Progenitor cell of endocrine pancreas (in vitro differentiated cells): ENCODE results near the gene MYRIP. TPM values are rescaled to one million over a fixed set of nuclear protein-coding genes. Genes with fewer than 3 reads are reported as not detected.
A peak's percentile ranks its signal among the peaks of the same experiment; 100 is the strongest.

Source experiments
- DNase-seq: peaks from one replicate; pipeline ENCODE4 v3.0.0; 2021; ENCODE audit warnings: low spot score; ENCODE audit not compliant: unreplicated experiment
- H3K27ac Mint-ChIP-seq: 2 replicates; pipeline ENCODE4 v1.8.0; 2021; ENCODE audit warnings: mild to moderate bottlenecking, moderate library complexity, mixed read lengths
- H3K27me3 Mint-ChIP-seq: 2 replicates; pipeline ENCODE4 v1.8.0; 2021; ENCODE audit warnings: mixed read lengths
- H3K36me3 Mint-ChIP-seq: 2 replicates; pipeline ENCODE4 v1.8.0; 2022; ENCODE audit warnings: mixed read lengths; ENCODE audit not compliant: insufficient read depth
- H3K4me1 Mint-ChIP-seq: 2 replicates; pipeline ENCODE4 v1.8.0; 2021; ENCODE audit warnings: low read depth, mixed read lengths
- H3K4me3 Mint-ChIP-seq: 2 replicates; pipeline ENCODE4 v1.8.0; 2021; ENCODE audit warnings: low read depth, mild to moderate bottlenecking, moderate library complexity, mixed read lengths
- H3K9me3 Mint-ChIP-seq: 2 replicates; pipeline ENCODE4 v1.8.0; 2021; ENCODE audit warnings: low read depth, mixed read lengths
- CTCF ChIP-seq: fragments of 200-600 bp; sonication (generic); IDR thresholded peaks from one replicate; pipeline ENCODE4 v1.5.0; 2021; ENCODE audit warnings: antibody characterized with exemption, mild to moderate bottlenecking; ENCODE audit not compliant: unreplicated experiment
- long read RNA-seq: library from polyadenylated mRNA; unstranded; transcript quantifications from one replicate; pipeline ENCODE4 v2.0.0, GENCODE V29; 2020
- total RNA-seq: library from RNA; stranded (reverse); gene quantifications from 2 replicates; pipeline ENCODE4 v1.2.1, GENCODE V29; 2021

MYRIP gene
- total RNA-seq = 0.29 and 0.57 TPM in 2 replicates
- long read RNA-seq, partial matches to known transcripts = 0 of 2 reads
- long read RNA-seq, other reads (novel, unspliced or antisense) = 2 of 2 reads

- H3K27ac Mint-ChIP-seq = peak within 1 kb of the TSS; percentile 73
- H3K9me3 Mint-ChIP-seq = no peaks in the 10 kb centered on the region
- H3K36me3 Mint-ChIP-seq = no peaks in the 10 kb centered on the region
- peaks cover 14% of the 10 kb centered on the region for H3K4me1 Mint-ChIP-seq
- DNase-seq = peak; percentile 73
- H3K4me3 Mint-ChIP-seq = peak within 1 kb of the TSS; percentile 82
- H3K27me3 Mint-ChIP-seq = peaks cover 85% of the 10 kb centered on the region
- no peak for TF ChIP-seq CTCF
These were observed at the start of gene MYRIP for GRCh38 chr3:39809181-39809994. MYRIP (plus strand) TSS chr3:39809609; CDS start chr3:39900817, 91,208 bp downstream.

DNA sequence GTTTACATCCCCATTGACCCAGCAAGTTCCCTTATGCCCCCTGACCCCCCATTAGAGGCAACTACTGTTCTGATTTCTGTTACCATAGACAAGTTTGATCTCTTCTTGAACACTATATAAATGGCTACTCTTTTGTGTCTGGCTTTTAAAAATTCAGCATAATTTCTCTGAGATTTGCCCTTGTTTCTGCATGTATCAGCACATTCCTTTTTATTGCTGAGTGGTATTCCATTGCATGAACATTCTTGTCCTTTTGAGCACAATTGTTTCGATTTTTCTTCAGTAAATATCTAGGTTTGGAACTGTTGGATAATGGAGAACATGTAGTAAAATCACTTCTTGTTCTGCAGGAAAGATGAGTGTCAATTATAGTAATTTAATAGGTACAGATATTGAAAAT lies 49.1 kb upstream of the MYRIP start:
- Mint-ChIP-seq H3K4me1 (peaks cover 1% of the 10 kb centered on the region), H3K36me3 (no peaks in the 10 kb centered on the region), H3K27me3 (peaks cover 6% of the 10 kb centered on the region), H3K27ac (no peak overlapping the region), H3K9me3 (peaks cover 3% of the 10 kb centered on the region), H3K4me3 (no peak overlapping the region)
- TF ChIP-seq CTCF = no peak
- no peak for DNase-seq

GRCh38 chr3:39762537-39763070 lies 46.8 kb upstream of the MYRIP start:
- peaks cover 6% of the 10 kb centered on the region for H3K27me3 Mint-ChIP-seq
- DNase-seq = no peak
- TF ChIP-seq CTCF = no peak
- H3K36me3 Mint-ChIP-seq = no peaks in the 10 kb centered on the region
- no peak overlapping the region for H3K27ac Mint-ChIP-seq
- H3K9me3 Mint-ChIP-seq = no peaks in the 10 kb centered on the region
- H3K4me1 Mint-ChIP-seq = no peaks in the 10 kb centered on the region
- no peak overlapping the region for H3K4me3 Mint-ChIP-seq

- DNase-seq = no peak
- Mint-ChIP-seq H3K4me3 (no peak overlapping the region), H3K36me3 (no peaks in the 10 kb centered on the region), H3K27me3 (peaks cover 6% of the 10 kb centered on the region), H3K9me3 (no peaks in the 10 kb centered on the region), H3K27ac (no peak overlapping the region), H3K4me1 (no peaks in the 10 kb centered on the region)
- TF ChIP-seq CTCF = no peak
These were observed 46.0 kb upstream of the MYRIP start for GRCh38 chr3:39763390-39763789.

GRCh38 chr3:39765575-39765974 lies 43.8 kb upstream of the MYRIP start:
- H3K4me3 Mint-ChIP-seq = no peak overlapping the region
- H3K9me3 Mint-ChIP-seq = no peaks in the 10 kb centered on the region
- DNase-seq = no peak
- no peak overlapping the region for H3K27ac Mint-ChIP-seq
- H3K4me1 Mint-ChIP-seq = no peaks in the 10 kb centered on the region
- no peak for TF ChIP-seq CTCF
- peaks cover 6% of the 10 kb centered on the region for H3K27me3 Mint-ChIP-seq
- no peaks in the 10 kb centered on the region for H3K36me3 Mint-ChIP-seq
